T-helper 17 cell (primary cell): ENCODE results near the gene POU2AF2. TPM values are rescaled to one million over a fixed set of nuclear protein-coding genes. Genes with fewer than 3 reads are reported as not detected.

ENCODE experiments used
- ATAC-seq: fragments of 150-1000 bp; cut with Tn5 transposase; 2 replicates; pipeline ENCODE4 v1.10.0; 2021; ENCODE audit warnings: mild to moderate bottlenecking, moderate library complexity
- DNase-seq, 3 donors: peaks; one replicate each; pipeline versions ENCODE4 v3.0.0 to v3.0.0-alpha.2; 2020 to 2021
- H3K9me3 ChIP-seq: one replicate; pipeline ENCODE4 v1.7.0; 2013; ENCODE audit warnings: low read length, mild to moderate bottlenecking; ENCODE audit not compliant: control insufficient read depth, poor library complexity, severe bottlenecking
- H3K27ac Mint-ChIP-seq: one replicate; pipeline ENCODE4 v1.8.0; 2022; ENCODE audit warnings: mild to moderate bottlenecking, moderate library complexity, mixed read lengths
- H3K27me3 Mint-ChIP-seq: one replicate; pipeline ENCODE4 v1.8.0; 2022; ENCODE audit warnings: mixed read lengths
- H3K36me3 Mint-ChIP-seq: one replicate; pipeline ENCODE4 v1.8.0; 2022; ENCODE audit warnings: low read depth, mixed read lengths
- H3K4me1 Mint-ChIP-seq: one replicate; pipeline ENCODE4 v1.8.0; 2022; ENCODE audit warnings: mild to moderate bottlenecking, mixed read lengths
- H3K4me3 Mint-ChIP-seq: one replicate; pipeline ENCODE4 v1.8.0; 2022; ENCODE audit warnings: mild to moderate bottlenecking, moderate library complexity, mixed read lengths
- total RNA-seq, 4 donors: library from RNA in 2 of 4; stranded (reverse) in 2 of 4; gene quantifications; one replicate each; pipeline ENCODE4 v1.2.3 and lab custom pipeline; 2022 to 2026

Gene POU2AF2
- total RNA-seq, 2 donors from 2014 or later = not detected

- Mint-ChIP-seq H3K27ac (no peak overlapping the region), H3K36me3 (peaks cover 6% of the 10 kb centered on the region), H3K4me3 (no peak overlapping the region), H3K27me3 (peaks cover 20% of the 10 kb centered on the region), H3K4me1 (no peaks in the 10 kb centered on the region)
- no peak for DNase-seq
- no peaks in the 10 kb centered on the region for H3K9me3 ChIP-seq
- ATAC-seq = no peak
These were observed 89.3 kb downstream of the POU2AF2 start for GRCh38 chr11:111334532-111335502.

GRCh38 chr11:111335549-111335948 is 90.0 kb downstream of the POU2AF2 start:
- Mint-ChIP-seq H3K27ac (no peak overlapping the region), H3K4me3 (no peak overlapping the region), H3K36me3 (peaks cover 6% of the 10 kb centered on the region), H3K4me1 (no peaks in the 10 kb centered on the region), H3K27me3 (peaks cover 20% of the 10 kb centered on the region)
- ATAC-seq (no peak), DNase-seq (no peak)
- H3K9me3 ChIP-seq = no peaks in the 10 kb centered on the region

Other genes starting within 250 kb of the POU2AF2 start
- gene POU2AF3, start 52.8 kb downstream of the POU2AF2 start, total RNA-seq = not detected
- 10 to 100 TPM in 1 of 2 donors, 1 to 10 TPM in 1; 1.6 to 10.5 TPM for gene POU2AF1, start 133.6 kb downstream of the POU2AF2 start, total RNA-seq